GM21723 (cell line): ENCODE measurements around the gene EXO1.
A peak's percentile ranks its signal among the peaks of the same experiment; 100 is the strongest.
"Not testable (repeated sequence)": the region's sequence is repeated elsewhere in the genome, so short reads cannot be mapped to it uniquely, and the experiment has no call there.

ENCODE experiments used
- ATAC-seq: cut with Tn5 transposase; IDR thresholded peaks from one replicate; pipeline ENCODE4 v1.9.1; 2021; ENCODE audit warnings: mild to moderate bottlenecking, moderate library complexity; ENCODE audit not compliant: unreplicated experiment

Gene EXO1

GRCh38 chr1:241834733-241835377 is 13.1 kb upstream of the EXO1 start:
- ATAC-seq, result peak; percentile 44

GRCh38 chr1:241836941-241837340 is 11.1 kb upstream of the EXO1 start:
- ATAC-seq, result no peak

- no peak for ATAC-seq
Observed at GRCh38 chr1:241837416-241837815, 10.6 kb upstream of the EXO1 start.

- no peak for ATAC-seq
Observed at GRCh38 chr1:241837901-241838300, 10.1 kb upstream of the EXO1 start.

- no peak for ATAC-seq
Observed at GRCh38 chr1:241838897-241839296, 9.1 kb upstream of the EXO1 start.

GRCh38 chr1:241839369-241839979 is 8.5 kb upstream of the EXO1 start:
- peak; percentile 71 for ATAC-seq

- ATAC-seq, result no peak
Observed at GRCh38 chr1:241840164-241840563, 7.8 kb upstream of the EXO1 start.

GRCh38 chr1:241841691-241842090 is 6.3 kb upstream of the EXO1 start:
- no peak for ATAC-seq

- ATAC-seq, result no peak
Observed at GRCh38 chr1:241842565-241842964, 5.4 kb upstream of the EXO1 start.

- no peak for ATAC-seq
Observed at GRCh38 chr1:241844593-241844992, 3.4 kb upstream of the EXO1 start.

GRCh38 chr1:241846375-241846774 is 1.6 kb upstream of the EXO1 start:
- no peak for ATAC-seq

GRCh38 chr1:241846862-241847539 is 1.0 kb upstream of the EXO1 start:
- ATAC-seq, result no peak

- ATAC-seq, result no peak
Observed at GRCh38 chr1:241847540-241847795, 536 bp upstream of the EXO1 start.

- ATAC-seq, result peak; percentile 15
Observed at GRCh38 chr1:241848686-241849344, 811 bp downstream of the EXO1 start.

GRCh38 chr1:241849345-241849695 is 1.3 kb downstream of the EXO1 start:
- no peak for ATAC-seq

GRCh38 chr1:241855545-241856140 is 7.6 kb downstream of the EXO1 start:
- ATAC-seq, result not testable (repeated sequence)

GRCh38 chr1:241857131-241857530 is 9.1 kb downstream of the EXO1 start:
- no peak for ATAC-seq

- no peak for ATAC-seq
Observed at GRCh38 chr1:241860922-241861321, 12.9 kb downstream of the EXO1 start.

GRCh38 chr1:241869022-241869421 is 21.0 kb downstream of the EXO1 start:
- no peak for ATAC-seq

GRCh38 chr1:241870336-241870735 is 22.3 kb downstream of the EXO1 start:
- no peak for ATAC-seq

GRCh38 chr1:241870746-241871430 is 22.9 kb downstream of the EXO1 start:
- no peak for ATAC-seq
